B cell (primary cell): ENCODE measurements around the gene CDHR2. TPM values are rescaled to one million over a fixed set of nuclear protein-coding genes. Genes with fewer than 3 reads are reported as not detected.

Experiments used
- ATAC-seq: fragments of 200-7000 bp; cut with Tn5 transposase; one replicate; pipeline ENCODE4 v1.10.0; 2021; ENCODE audit warnings: low read depth, mild to moderate bottlenecking, moderate number of reproducible peaks, moderate library complexity
- CTCF ChIA-PET: fragments of 350-600 bp; sonication (Branson Sonifier 250); formaldehyde crosslinking; loops from one replicate; lab custom pipeline; 2021; ENCODE audit warnings: antibody characterized with exemption, inconsistent platforms; lab: Charles Lee
- POLR2A ChIA-PET: fragments of 350-600 bp; sonication (Branson Sonifier 250); formaldehyde crosslinking; loops from one replicate; lab custom pipeline; 2021; ENCODE audit warnings: antibody characterized with exemption; lab: Charles Lee
- DNase-seq: peaks from one replicate; pipeline ENCODE4 v3.0.0; 2013
- H2AFZ ChIP-seq: 2 replicates; pipeline ENCODE4 v1.6.1; 2012; ENCODE audit warnings: mild to moderate bottlenecking, low read depth, low read length; ENCODE audit not compliant: insufficient read depth, poor library complexity, severe bottlenecking
- H3K27ac ChIP-seq, 2 donors: 1 replicate in 1 of 2; 2 replicates in 1 of 2; pipeline ENCODE4 v1.5.1; 2012 to 2013; ENCODE audit warnings: low read length in 2 of 2, mild to moderate bottlenecking in 2 of 2, moderate library complexity in 1 of 2
- H3K27me3 ChIP-seq, 4 experiments: fragments of 200-600 bp in 1 of 4; sonication (generic) in 1 of 4; replicated peaks in 1 of 4; 1 replicate in 2 of 4; 2 replicates in 2 of 4; pipeline versions ENCODE4 v1.6.1 to v1.7.0; 2013 to 2016; ENCODE audit warnings: low read length in 3 of 4, mild to moderate bottlenecking in 2 of 4, mixed read lengths in 1 of 4, moderate library complexity in 1 of 4; ENCODE audit not compliant: insufficient read depth in 4 of 4, control insufficient read depth in 3 of 4; ENCODE audit errors: control extremely low read depth in 1 of 4
- H3K36me3 ChIP-seq, 2 experiments: replicated peaks in 1 of 2; 1 replicate in 1 of 2; 2 replicates in 1 of 2; pipeline versions ENCODE4 v1.6.1 to v1.7.1; 2013; ENCODE audit warnings: low read length in 1 of 2; ENCODE audit not compliant: insufficient read depth in 2 of 2, control insufficient read depth in 1 of 2; ENCODE audit errors: control extremely low read depth in 1 of 2, extremely low read depth in 1 of 2
- H3K4me1 ChIP-seq, 2 donors: fragments of 200-600 bp in 1 of 2; sonication (generic) in 1 of 2; 1 replicate in 1 of 2; 2 replicates in 1 of 2; pipeline versions ENCODE4 v1.5.1 to v1.6.1; 2013 to 2017; ENCODE audit warnings: low read length in 2 of 2; ENCODE audit not compliant: control insufficient read depth in 2 of 2, insufficient read depth in 2 of 2
- H3K4me2 ChIP-seq: replicated peaks from 2 replicates; pipeline ENCODE3; 2012; ENCODE audit warnings: mild to moderate bottlenecking, low read depth, low read length; ENCODE audit not compliant: poor library complexity, severe bottlenecking
- H3K4me3 ChIP-seq, 5 experiments: fragments of 200-600 bp in 1 of 5; sonication (generic) in 1 of 5; 1 replicate in 3 of 5; 2 replicates in 2 of 5; pipeline versions ENCODE4 v1.5.1 to v1.7.0; 2011 to 2016; ENCODE audit warnings: low read length in 4 of 5, mild to moderate bottlenecking in 4 of 5, low read depth in 2 of 5, control low read depth in 1 of 5, moderate library complexity in 1 of 5; ENCODE audit not compliant: insufficient read depth in 1 of 5; ENCODE audit errors: control extremely low read depth in 1 of 5, extremely low read depth in 1 of 5
- H3K79me2 ChIP-seq: fragments of 200-600 bp; sonication (generic); one replicate; pipeline ENCODE4 v1.6.0; 2016; ENCODE audit warnings: low read length; ENCODE audit not compliant: control insufficient read depth, insufficient read depth
- H3K9ac ChIP-seq: fragments of 200-600 bp; sonication (generic); 2 replicates; pipeline ENCODE4 v1.6.1; 2017; ENCODE audit warnings: mild to moderate bottlenecking, low read length, moderate library complexity
- H3K9me3 ChIP-seq, 3 donors: one replicate each; pipeline versions ENCODE4 v1.6.1 to v1.7.1; 2013; ENCODE audit warnings: low read length in 2 of 3; ENCODE audit not compliant: control insufficient read depth in 2 of 3, insufficient read depth in 1 of 3; ENCODE audit errors: control extremely low read depth in 1 of 3
- H4K20me1 ChIP-seq: 2 replicates; pipeline ENCODE4 v1.6.0; 2012; ENCODE audit warnings: mild to moderate bottlenecking, low read length; ENCODE audit not compliant: insufficient read depth, control insufficient read depth, poor library complexity, severe bottlenecking
- H3K27ac Mint-ChIP-seq: one replicate; pipeline ENCODE4 v1.8.0; 2021; ENCODE audit warnings: mixed read lengths
- H3K27me3 Mint-ChIP-seq: one replicate; pipeline ENCODE4 v1.8.0; 2021; ENCODE audit warnings: mixed read lengths
- H3K4me1 Mint-ChIP-seq: one replicate; pipeline ENCODE4 v1.8.0; 2021; ENCODE audit warnings: mixed read lengths
- H3K4me3 Mint-ChIP-seq: one replicate; pipeline ENCODE4 v1.8.0; 2021; ENCODE audit warnings: mixed read lengths
- H3K9me3 Mint-ChIP-seq: one replicate; pipeline ENCODE4 v1.8.0; 2022; ENCODE audit warnings: mixed read lengths; ENCODE audit not compliant: insufficient read depth
- CTCF ChIP-seq: fragments of 200-600 bp; IDR thresholded peaks from one replicate; pipeline ENCODE4 v1.8.0; 2022; ENCODE audit warnings: antibody characterized with exemption, mild to moderate bottlenecking
- EZH2 ChIP-seq: IDR thresholded peaks from 2 replicates; pipeline ENCODE4 v1.6.1; 2012; ENCODE audit warnings: borderline replicate concordance, low read depth, mild to moderate bottlenecking, moderate library complexity, low read length; ENCODE audit not compliant: insufficient read depth, poor library complexity, severe bottlenecking
- WGBS: methylation state at CpG from one replicate; pipeline ENCODE4 v1.1.5; 2013; ENCODE audit warnings: missing lambda C conversion rate; ENCODE audit not compliant: insufficient coverage; 5-methylcytosine and 5-hydroxymethylcytosine counted together
- intact Hi-C: fragments of 100-400 bp; cut with micrococcal nuclease; formaldehyde crosslinking; loops from one replicate; pipeline ENCODE4 v1.10.0; 2022
- polyA plus RNA-seq: library from polyadenylated mRNA; depleted of rRNA; stranded (reverse); fragments of >200 nt; gene quantifications from 2 replicates; pipeline ENCODE4 v1.2.3, GENCODE V29; 2012
- total RNA-seq, 2 donors: library from RNA; stranded (reverse); fragments of 120-200 nt in 1 of 2; gene quantifications; 1 replicate in 1 of 2; 2 replicates in 1 of 2; pipeline versions ENCODE4 v1.2.3 to v1.2.4, GENCODE V29; 2013 to 2022

The CDHR2 gene
- total and polyA plus RNA-seq, 2 donors (not counting 1 experiment from before 2014, with no cell fraction given), result 0.25 to 1.7 TPM

- no peak for ATAC-seq
These were observed 7.6 kb upstream of the CDHR2 start for GRCh38 chr5:176541338-176542134.

More at GRCh38 chr5:176541338-176542134, 7.6 kb upstream of the CDHR2 start:
- peaks cover 0 to 8% (median 0%) of the 10 kb centered on the region in 3 donors for H3K9me3 ChIP-seq
- Mint-ChIP-seq H3K27me3 (no peaks in the 10 kb centered on the region), H3K4me1 (peaks cover 55% of the 10 kb centered on the region), H3K4me3 (peak overlapping the region; percentile 90), H3K9me3 (no peaks in the 10 kb centered on the region), H3K27ac (peak overlapping the region; percentile 98)
- peaks cover 36 to 43% of the 10 kb centered on the region in 2 donors for H3K4me1 ChIP-seq
- no peak for TF ChIP-seq CTCF
- no peak for TF ChIP-seq EZH2
- H2AFZ ChIP-seq, result peak overlapping the region; percentile 71
- ChIA-PET CTCF (interaction anchor here (1.0 kb wide), 1 partner anchor 124 kb away, joined by 5 read pairs; no protein-coding TSS in a partner anchor), POLR2A (interaction anchor here (2.8 kb wide), 1 partner anchor 8 kb away, joined by 8 read pairs; no protein-coding TSS in a partner anchor)
- H3K4me3 ChIP-seq, result peak overlapping the region in 4 of 5 experiments; percentile 65 to 79 (median 72)
- 36% methylated on average over 10 of the region's 12 CpGs for WGBS
- H3K79me2 ChIP-seq, result peaks cover 22% of the 10 kb centered on the region
- H3K36me3 ChIP-seq, result no peaks in the 10 kb centered on the region
- H3K9ac ChIP-seq, result peak overlapping the region; percentile 66
- intact Hi-C loops, result loop anchor here (1.0 to 5.0 kb wide), 5 partner anchors 91 to 886 kb away; partner anchors contain the start of genes CLTB, EIF4E1B, FAF2 and GRK6
- peak overlapping the region; percentile 81 for H3K4me2 ChIP-seq
- no peaks in the 10 kb centered on the region for H3K27me3 ChIP-seq
- peak; percentile 77 for DNase-seq
- H3K27ac ChIP-seq, result peak overlapping the region; percentile 77 to 85
- H4K20me1 ChIP-seq, result peaks cover 18% of the 10 kb centered on the region
